HG02884 (cell line): ENCODE data around the gene ARIH1.

Experiments
- ATAC-seq: cut with Tn5 transposase; IDR thresholded peaks from one replicate; pipeline ENCODE4 v1.9.1; 2021; ENCODE audit warnings: mild to moderate bottlenecking, moderate library complexity; ENCODE audit not compliant: unreplicated experiment

The ARIH1 gene

GRCh38 chr15:72483279-72483678 lies 9.1 kb downstream of the ARIH1 start:
- no peak for ATAC-seq

GRCh38 chr15:72486144-72486543 lies 12.0 kb downstream of the ARIH1 start:
- ATAC-seq: no peak

- ATAC-seq: no peak
These were observed 13.1 kb downstream of the ARIH1 start for GRCh38 chr15:72487070-72487797.

- ATAC-seq: no peak
These were observed 14.4 kb downstream of the ARIH1 start for GRCh38 chr15:72488558-72488957.

- no peak for ATAC-seq
These were observed 15.9 kb downstream of the ARIH1 start for GRCh38 chr15:72489943-72490554.

GRCh38 chr15:72491768-72492167 lies 17.6 kb downstream of the ARIH1 start:
- no peak for ATAC-seq

GRCh38 chr15:72492733-72493132 lies 18.6 kb downstream of the ARIH1 start:
- ATAC-seq: no peak

GRCh38 chr15:72493220-72493619 lies 19.1 kb downstream of the ARIH1 start:
- no peak for ATAC-seq

- no peak for ATAC-seq
These were observed 20.9 kb downstream of the ARIH1 start for GRCh38 chr15:72495007-72495406.

GRCh38 chr15:72496783-72497182 lies 22.7 kb downstream of the ARIH1 start:
- ATAC-seq: no peak

- ATAC-seq: no peak
These were observed 23.3 kb downstream of the ARIH1 start for GRCh38 chr15:72497402-72497801.

GRCh38 chr15:72502220-72502809 lies 28.2 kb downstream of the ARIH1 start:
- ATAC-seq: no peak

- ATAC-seq: no peak
These were observed 29.0 kb downstream of the ARIH1 start for GRCh38 chr15:72503147-72503546.

- no peak for ATAC-seq
These were observed 33.4 kb downstream of the ARIH1 start for GRCh38 chr15:72507402-72508092.

GRCh38 chr15:72509484-72509883 lies 35.4 kb downstream of the ARIH1 start:
- no peak for ATAC-seq

- ATAC-seq: no peak
These were observed 37.4 kb downstream of the ARIH1 start for GRCh38 chr15:72511536-72511935.

- no peak for ATAC-seq
These were observed 41.7 kb downstream of the ARIH1 start for GRCh38 chr15:72515591-72516389.

GRCh38 chr15:72516777-72517176 lies 42.6 kb downstream of the ARIH1 start:
- ATAC-seq: no peak

GRCh38 chr15:72521682-72522081 lies 47.6 kb downstream of the ARIH1 start:
- ATAC-seq: no peak

- no peak for ATAC-seq
These were observed 59.0 kb downstream of the ARIH1 start for GRCh38 chr15:72532991-72533601.
